Keratinocyte (primary cell): ENCODE results near the gene CUBN. TPM values are rescaled to one million over a fixed set of nuclear protein-coding genes. Genes with fewer than 3 reads are reported as not detected.

Source experiments
- DNase-seq: peaks from one replicate; pipeline ENCODE4 v3.0.0-alpha.2; 2011; ENCODE audit warnings: low read depth, missing footprints, low spot score
- FAIRE-seq: peaks from 2 replicates; lab custom pipeline; 2011; peaks lifted over from hg19 to GRCh38; lab: Jason Lieb, UNC
- H2AFZ ChIP-seq: 2 replicates; pipeline ENCODE4 v1.6.0; 2012; ENCODE audit warnings: low read length, control low read depth, inconsistent platforms; ENCODE audit not compliant: control insufficient read depth
- H3K27ac ChIP-seq: 2 replicates; pipeline ENCODE4 v1.5.1; 2011; ENCODE audit warnings: low read length; ENCODE audit not compliant: control insufficient read depth, insufficient read depth
- H3K27me3 ChIP-seq: 3 replicates; pipeline ENCODE4 v1.6.0; 2011; ENCODE audit warnings: low read length; ENCODE audit not compliant: control insufficient read depth, insufficient read depth; ENCODE audit errors: extremely low read depth
- H3K36me3 ChIP-seq, 2 experiments: 2 replicates in 1 of 2; 3 replicates in 1 of 2; pipeline ENCODE4 v1.5.1; 2011; ENCODE audit warnings: low read length in 2 of 2, mild to moderate bottlenecking in 1 of 2; ENCODE audit not compliant: control insufficient read depth in 2 of 2, insufficient read depth in 2 of 2; ENCODE audit errors: extremely low read depth in 1 of 2
- H3K4me1 ChIP-seq: 3 replicates; pipeline ENCODE4 v1.5.1; 2011; ENCODE audit warnings: low read length; ENCODE audit not compliant: control insufficient read depth, insufficient read depth; ENCODE audit errors: extremely low read depth
- H3K4me2 ChIP-seq: 3 replicates; pipeline ENCODE4 v1.6.0; 2011; ENCODE audit warnings: low read depth, low read length; ENCODE audit not compliant: control insufficient read depth, insufficient read depth; ENCODE audit errors: extremely low read depth
- H3K4me3 ChIP-seq, 3 experiments: fragments of 200-600 bp in 1 of 3; sonication (generic) in 1 of 3; 2 replicates in 2 of 3; 3 replicates in 1 of 3; pipeline ENCODE4 v1.5.1; 2011 to 2016; ENCODE audit warnings: low read length in 3 of 3, mild to moderate bottlenecking in 3 of 3, control low read depth in 2 of 3, inconsistent platforms in 1 of 3, low read depth in 1 of 3, mixed read lengths in 1 of 3, mixed run types in 1 of 3, moderate library complexity in 1 of 3; ENCODE audit not compliant: control insufficient read depth in 2 of 3, insufficient read depth in 2 of 3; ENCODE audit errors: extremely low read depth in 1 of 3
- H3K79me2 ChIP-seq: 2 replicates; pipeline ENCODE4 v1.6.0; 2012; ENCODE audit warnings: low read length; ENCODE audit not compliant: control insufficient read depth, insufficient read depth
- H3K9ac ChIP-seq: 3 replicates; pipeline ENCODE4 v1.6.0; 2011; ENCODE audit warnings: low read length; ENCODE audit not compliant: control insufficient read depth, insufficient read depth; ENCODE audit errors: extremely low read depth
- H3K9me1 ChIP-seq: 3 replicates; pipeline ENCODE4 v1.6.0; 2011; ENCODE audit warnings: low read length; ENCODE audit not compliant: control insufficient read depth, insufficient read depth; ENCODE audit errors: extremely low read depth
- H3K9me3 ChIP-seq: 2 replicates; pipeline ENCODE4 v1.5.1; 2012; ENCODE audit warnings: low read depth, low read length; ENCODE audit not compliant: control insufficient read depth
- H4K20me1 ChIP-seq: 3 replicates; pipeline ENCODE4 v1.6.0; 2011; ENCODE audit warnings: low read length; ENCODE audit not compliant: control insufficient read depth, insufficient read depth; ENCODE audit errors: extremely low read depth
- EZH2 ChIP-seq: IDR thresholded peaks from one replicate; pipeline ENCODE4 v1.6.1; 2012; ENCODE audit warnings: inconsistent platforms, mild to moderate bottlenecking, low read length, moderate library complexity
- dilution Hi-C: fragments of 300-500 bp; cut with MboI; formaldehyde crosslinking; loops from one replicate; pipeline ENCODE4 v1.7.0; 2020; ENCODE audit warnings: low sequenced_read_pairs; ENCODE audit not compliant: extremely low pct_ligation_motif_present
- polyA plus RNA-seq, 5 experiments: library from polyadenylated mRNA; depleted of rRNA in 3 of 5; stranded (reverse) in 3 of 5; stranded (forward) in 1 of 5; unstranded in 1 of 5; fragments of >200 nt; gene quantifications; 1 replicate in 1 of 5; 2 replicates in 3 of 5; 3 replicates in 1 of 5; pipeline versions ENCODE4 v1.2.1 to v1.2.3, GENCODE V29; 2011 to 2012; ENCODE audit warnings: missing spikeins in 2 of 5, low read depth in 1 of 5, low replicate concordance in 1 of 5
- TF ChIP-seq, protein P1 (sequence below), 3 experiments: IDR thresholded peaks in 1 of 3; conservative IDR thresholded peaks in 1 of 3; optimal IDR thresholded peaks in 1 of 3; 2 replicates in 2 of 3; 3 replicates in 1 of 3; pipeline versions ENCODE3 to v1.5.1; 2011; ENCODE audit warnings: low read length in 3 of 3, mild to moderate bottlenecking in 3 of 3, moderate library complexity in 2 of 3, control low read depth in 1 of 3, inconsistent platforms in 1 of 3; ENCODE audit not compliant: insufficient read depth in 2 of 3; ENCODE audit errors: extremely low read depth in 1 of 3

The CUBN gene
- polyA plus RNA-seq, 1 donor (not counting 4 experiments of a cell fraction or from before 2014, with no cell fraction given) = 0.07 TPM

DNA sequence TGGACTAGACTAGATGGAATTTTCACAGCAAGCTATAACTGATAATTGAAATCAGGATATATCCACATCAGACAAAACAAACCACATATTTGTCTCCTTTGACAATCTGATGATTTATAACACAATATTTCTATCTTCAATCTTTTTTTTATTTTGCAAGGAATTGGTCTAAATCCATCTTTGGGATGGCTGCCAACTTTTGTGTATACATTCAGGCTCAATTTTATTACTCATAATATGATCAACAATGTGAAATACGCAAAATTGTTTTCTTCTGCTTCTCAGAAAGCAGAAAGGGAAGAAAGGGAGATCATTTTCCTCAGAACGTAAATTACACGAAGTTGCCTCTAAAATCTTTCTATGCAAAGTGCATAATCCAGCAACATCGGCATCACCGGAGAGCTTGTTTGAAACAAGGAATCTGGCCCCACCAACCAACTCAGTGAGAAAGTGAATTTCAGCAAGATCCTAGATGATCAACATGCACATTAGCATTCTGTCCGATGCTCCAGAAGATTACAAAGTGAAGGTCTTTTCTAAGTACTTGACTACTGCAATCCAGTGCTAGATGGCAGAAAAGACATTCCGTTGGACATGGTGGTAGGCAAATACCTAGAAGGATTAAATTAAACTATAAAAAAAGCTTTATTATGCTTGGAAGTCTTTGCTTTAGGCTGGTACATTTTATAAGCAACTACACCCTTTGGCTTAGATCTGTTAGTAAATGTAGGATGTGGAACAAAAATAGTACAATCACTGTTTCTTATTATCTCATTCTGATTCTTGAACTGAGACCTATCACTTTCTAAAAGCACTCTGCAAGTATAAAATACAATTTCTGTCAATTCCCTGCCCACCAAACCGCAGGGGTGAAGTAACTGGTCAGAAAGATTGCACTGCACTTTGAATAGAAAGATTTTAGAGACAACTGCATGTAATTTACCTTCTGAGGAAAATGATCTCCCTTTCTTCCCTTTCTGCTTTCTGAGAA is 186.0 kb downstream of the CUBN start:
- Histone ChIP-seq H3K27me3 (no peaks in the 10 kb centered on the region), H3K36me3 (no peaks in the 10 kb centered on the region), H3K79me2 (no peaks in the 10 kb centered on the region), H3K4me2 (no peak overlapping the region), H4K20me1 (no peaks in the 10 kb centered on the region), H3K9me1 (no peaks in the 10 kb centered on the region), H3K4me1 (no peaks in the 10 kb centered on the region), H3K4me3 (no peak overlapping the region), H3K27ac (no peak overlapping the region), H3K9me3 (no peaks in the 10 kb centered on the region), H3K9ac (no peak overlapping the region), H2AFZ (no peak overlapping the region)
- FAIRE-seq (no peak), DNase-seq (no peak)
- dilution Hi-C loops = no loop called here
- TF ChIP-seq, protein P1, sequence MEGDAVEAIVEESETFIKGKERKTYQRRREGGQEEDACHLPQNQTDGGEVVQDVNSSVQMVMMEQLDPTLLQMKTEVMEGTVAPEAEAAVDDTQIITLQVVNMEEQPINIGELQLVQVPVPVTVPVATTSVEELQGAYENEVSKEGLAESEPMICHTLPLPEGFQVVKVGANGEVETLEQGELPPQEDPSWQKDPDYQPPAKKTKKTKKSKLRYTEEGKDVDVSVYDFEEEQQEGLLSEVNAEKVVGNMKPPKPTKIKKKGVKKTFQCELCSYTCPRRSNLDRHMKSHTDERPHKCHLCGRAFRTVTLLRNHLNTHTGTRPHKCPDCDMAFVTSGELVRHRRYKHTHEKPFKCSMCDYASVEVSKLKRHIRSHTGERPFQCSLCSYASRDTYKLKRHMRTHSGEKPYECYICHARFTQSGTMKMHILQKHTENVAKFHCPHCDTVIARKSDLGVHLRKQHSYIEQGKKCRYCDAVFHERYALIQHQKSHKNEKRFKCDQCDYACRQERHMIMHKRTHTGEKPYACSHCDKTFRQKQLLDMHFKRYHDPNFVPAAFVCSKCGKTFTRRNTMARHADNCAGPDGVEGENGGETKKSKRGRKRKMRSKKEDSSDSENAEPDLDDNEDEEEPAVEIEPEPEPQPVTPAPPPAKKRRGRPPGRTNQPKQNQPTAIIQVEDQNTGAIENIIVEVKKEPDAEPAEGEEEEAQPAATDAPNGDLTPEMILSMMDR (optimal IDR thresholded peaks at IDR 0.05 in 1 of 3, IDR thresholded peaks at IDR 0.05 in 1 of 3, conservative IDR thresholded peaks at IDR 0.05 in 1 of 3; ENCODE audit: extremely low read depth in 1 of 3, insufficient read depth in 2 of 3, low read length in 3 of 3) = no peak
- no peak for TF ChIP-seq EZH2

DNA sequence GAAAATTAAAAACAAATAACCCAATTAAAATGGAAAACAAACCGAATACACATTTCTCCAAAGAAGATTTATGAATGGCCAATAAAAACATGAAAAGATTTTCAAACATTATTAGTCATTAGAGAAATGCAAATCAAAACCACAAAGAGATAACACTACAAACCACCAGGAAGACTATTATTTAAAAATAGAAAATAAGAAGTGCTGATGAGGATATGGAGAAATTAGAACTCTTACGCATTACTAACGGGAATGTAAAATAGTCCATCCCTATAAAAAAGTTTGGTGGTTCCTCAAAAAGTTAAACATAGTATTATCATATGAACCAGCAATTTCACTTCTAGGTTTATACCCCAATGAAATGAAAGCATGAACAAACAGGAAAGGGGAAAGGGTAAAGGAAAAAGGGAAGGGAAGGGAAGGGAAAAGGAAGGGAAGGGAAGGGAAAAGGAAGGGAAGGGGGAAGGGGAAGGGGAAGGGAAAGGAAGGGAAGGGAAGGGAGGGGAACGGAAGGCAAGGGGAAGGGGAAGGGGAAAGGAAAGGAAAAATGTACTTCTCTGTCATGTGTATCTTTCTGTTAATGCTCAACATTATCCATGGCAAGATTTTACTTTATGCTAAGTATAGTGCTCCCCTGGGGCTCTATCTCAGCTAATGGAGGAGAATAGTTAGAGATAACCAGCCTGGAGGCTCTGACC is 187.1 kb downstream of the CUBN start:
- Histone ChIP-seq H3K4me2 (no peak overlapping the region), H3K27me3 (no peaks in the 10 kb centered on the region), H3K27ac (no peak overlapping the region), H3K9me1 (no peaks in the 10 kb centered on the region), H3K9me3 (no peaks in the 10 kb centered on the region), H4K20me1 (no peaks in the 10 kb centered on the region), H2AFZ (no peak overlapping the region), H3K4me1 (no peaks in the 10 kb centered on the region), H3K4me3 (no peak overlapping the region), H3K9ac (no peak overlapping the region), H3K36me3 (no peaks in the 10 kb centered on the region), H3K79me2 (no peaks in the 10 kb centered on the region)
- dilution Hi-C loops = no loop called here
- no peak for TF ChIP-seq EZH2
- TF ChIP-seq, protein P1 (optimal IDR thresholded peaks at IDR 0.05 in 1 of 3, IDR thresholded peaks at IDR 0.05 in 1 of 3, conservative IDR thresholded peaks at IDR 0.05 in 1 of 3; ENCODE audit: extremely low read depth in 1 of 3, insufficient read depth in 2 of 3, low read length in 3 of 3) = no peak
- DNase-seq (no peak), FAIRE-seq (no peak)
